Upper lobe of left lung (tissue), 4 donors: ENCODE measurements around the gene TBC1D23.

Experiments
- CTCF ChIP-seq, 6 experiments: fragments of 450-650 bp in 4 of 6; fragments of 200-600 bp in 2 of 6; sonication (generic) in 2 of 6; IDR thresholded peaks; one replicate each; pipeline ENCODE4 v1.5.1; 2016 to 2019; ENCODE audit warnings: antibody characterized with exemption in 6 of 6
- POLR2A ChIP-seq, 4 donors: fragments of 450-650 bp; IDR thresholded peaks; one replicate each; pipeline ENCODE4 v1.5.1; 2016 to 2017; ENCODE audit warnings: antibody characterized with exemption in 4 of 4, mild to moderate bottlenecking in 2 of 4
- POLR2AphosphoS5 ChIP-seq, 2 donors: sonication (generic); formaldehyde crosslinking; IDR thresholded peaks; one replicate each; pipeline ENCODE4 v1.5.1; 2017; ENCODE audit warnings: antibody characterized with exemption in 2 of 2

GRCh38 chr3:100358413-100358812 lies 97.6 kb downstream of the TBC1D23 start:
- TF ChIP-seq POLR2A (IDR thresholded peaks at IDR 0.05) (no peak), CTCF (IDR thresholded peaks at IDR 0.05) (no peak), POLR2AphosphoS5 (IDR thresholded peaks at IDR 0.05) (no peak)
